Smooth muscle cell (in vitro differentiated cells): ENCODE results near the gene RAET1L. TPM values are rescaled to one million over a fixed set of nuclear protein-coding genes. Genes with fewer than 3 reads are reported as not detected.
"Not testable (repeated sequence)": the region's sequence is repeated elsewhere in the genome, so short reads cannot be mapped to it uniquely, and the experiment has no call there.

Experiments
- DNase-seq: peaks from one replicate; lab custom pipeline; 2025; ENCODE audit not compliant: unreplicated experiment; lab: John Stamatoyannopoulos, UW
- H2AFZ ChIP-seq: fragments of 200-600 bp; sonication (generic); 2 replicates; pipeline ENCODE4 v1.6.0; 2016; ENCODE audit warnings: antibody characterized with exemption, low read depth, mild to moderate bottlenecking
- H3F3A ChIP-seq: fragments of 200-600 bp; sonication (generic); 2 replicates; pipeline ENCODE4 v1.6.0; 2017; ENCODE audit warnings: antibody characterized with exemption, low read depth
- H3K27ac ChIP-seq: fragments of 200-600 bp; sonication (generic); 2 replicates; pipeline ENCODE4 v1.5.1; 2016; ENCODE audit warnings: low read depth, mild to moderate bottlenecking
- H3K27me3 ChIP-seq: fragments of 200-600 bp; sonication (generic); 2 replicates; pipeline ENCODE4 v1.6.1; 2016; ENCODE audit warnings: low read depth, mild to moderate bottlenecking
- H3K36me3 ChIP-seq: fragments of 200-600 bp; sonication (generic); 2 replicates; pipeline ENCODE4 v1.5.1; 2016; ENCODE audit warnings: low read depth
- H3K4me1 ChIP-seq: fragments of 200-600 bp; sonication (generic); 2 replicates; pipeline ENCODE4 v1.5.1; 2016; ENCODE audit warnings: low read depth
- H3K4me2 ChIP-seq: fragments of 200-600 bp; sonication (generic); 2 replicates; pipeline ENCODE4 v1.6.0; 2016; ENCODE audit warnings: mild to moderate bottlenecking
- H3K4me3 ChIP-seq: fragments of 200-600 bp; sonication (generic); 2 replicates; pipeline ENCODE4 v1.5.1; 2016; ENCODE audit warnings: mild to moderate bottlenecking
- H3K79me2 ChIP-seq: fragments of 200-600 bp; sonication (generic); 2 replicates; pipeline ENCODE4 v1.6.0; 2016; ENCODE audit warnings: low read depth, mild to moderate bottlenecking
- H3K9ac ChIP-seq: fragments of 200-600 bp; sonication (generic); 2 replicates; pipeline ENCODE4 v1.6.0; 2016; ENCODE audit warnings: low read depth
- H3K9me3 ChIP-seq: fragments of 200-600 bp; sonication (generic); replicated peaks from 2 replicates; pipeline ENCODE4 v1.5.1; 2016; ENCODE audit warnings: low read depth
- H4K20me1 ChIP-seq: fragments of 200-600 bp; sonication (generic); 2 replicates; pipeline ENCODE4 v1.6.0; 2016; ENCODE audit warnings: low read depth
- WGBS: methylation state at CpG from one replicate; pipeline ENCODE4 v1.1.7; 2016; ENCODE audit warnings: low lambda C conversion rate; 5-methylcytosine and 5-hydroxymethylcytosine counted together
- polyA plus RNA-seq: library from polyadenylated mRNA; unstranded; fragments of >200 nt; fragmentation: Nextera tagmentation; extraction: Ambion mirVana; gene quantifications from 2 replicates; pipeline ENCODE4 v1.2.1, GENCODE V29; 2016
- total RNA-seq: library from RNA; depleted of rRNA; stranded (reverse); fragments of >200 nt; gene quantifications from 2 replicates; pipeline ENCODE4 v1.2.3, GENCODE V29; 2014
- TF ChIP-seq, protein P1 (sequence below): fragments of 200-600 bp; sonication (generic); IDR thresholded peaks from 2 replicates; pipeline ENCODE4 v1.5.1; 2017; ENCODE audit warnings: borderline replicate concordance, mild to moderate bottlenecking, antibody characterized with exemption; ENCODE audit not compliant: insufficient read depth, poor library complexity, severe bottlenecking

Gene RAET1L
- total and polyA plus RNA-seq, 2 experiments from 2014 or later: 0.23 to 3.6 TPM

DNA sequence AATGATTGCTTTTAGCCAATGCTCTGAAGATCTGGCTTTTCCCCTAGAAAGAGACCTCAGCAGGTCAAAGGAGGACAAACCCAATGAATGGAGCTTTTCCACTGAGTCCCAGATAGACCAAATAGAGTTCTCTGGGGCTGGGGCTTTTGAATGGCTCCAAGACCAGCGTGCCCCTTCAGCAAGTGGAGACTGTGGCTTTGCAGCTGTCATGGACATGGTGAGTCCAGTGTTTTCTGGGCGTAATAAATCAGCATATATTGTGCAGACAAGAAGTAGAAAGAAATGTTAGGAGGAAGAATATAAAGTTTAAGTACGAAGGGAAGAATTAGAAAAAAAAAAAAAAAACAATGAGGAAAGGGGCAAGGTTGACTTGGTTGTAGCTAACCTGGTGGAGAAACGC, 33.5 kb downstream of the RAET1L start:
- no peak for DNase-seq
- Histone ChIP-seq H3K27me3 (peaks cover 100% of the 10 kb centered on the region), H3F3A (no peaks in the 10 kb centered on the region), H2AFZ (no peak overlapping the region), H3K36me3 (no peaks in the 10 kb centered on the region), H3K9me3 (no peaks in the 10 kb centered on the region), H3K4me3 (no peak overlapping the region), H3K9ac (no peak overlapping the region), H3K4me1 (peaks cover 11% of the 10 kb centered on the region), H3K27ac (no peak overlapping the region), H3K4me2 (no peak overlapping the region), H4K20me1 (no peaks in the 10 kb centered on the region), H3K79me2 (no peaks in the 10 kb centered on the region)
- TF ChIP-seq, protein P1, sequence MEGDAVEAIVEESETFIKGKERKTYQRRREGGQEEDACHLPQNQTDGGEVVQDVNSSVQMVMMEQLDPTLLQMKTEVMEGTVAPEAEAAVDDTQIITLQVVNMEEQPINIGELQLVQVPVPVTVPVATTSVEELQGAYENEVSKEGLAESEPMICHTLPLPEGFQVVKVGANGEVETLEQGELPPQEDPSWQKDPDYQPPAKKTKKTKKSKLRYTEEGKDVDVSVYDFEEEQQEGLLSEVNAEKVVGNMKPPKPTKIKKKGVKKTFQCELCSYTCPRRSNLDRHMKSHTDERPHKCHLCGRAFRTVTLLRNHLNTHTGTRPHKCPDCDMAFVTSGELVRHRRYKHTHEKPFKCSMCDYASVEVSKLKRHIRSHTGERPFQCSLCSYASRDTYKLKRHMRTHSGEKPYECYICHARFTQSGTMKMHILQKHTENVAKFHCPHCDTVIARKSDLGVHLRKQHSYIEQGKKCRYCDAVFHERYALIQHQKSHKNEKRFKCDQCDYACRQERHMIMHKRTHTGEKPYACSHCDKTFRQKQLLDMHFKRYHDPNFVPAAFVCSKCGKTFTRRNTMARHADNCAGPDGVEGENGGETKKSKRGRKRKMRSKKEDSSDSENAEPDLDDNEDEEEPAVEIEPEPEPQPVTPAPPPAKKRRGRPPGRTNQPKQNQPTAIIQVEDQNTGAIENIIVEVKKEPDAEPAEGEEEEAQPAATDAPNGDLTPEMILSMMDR: no peak
- WGBS: 50% methylated on average over 4 of the region's 4 CpGs

DNA sequence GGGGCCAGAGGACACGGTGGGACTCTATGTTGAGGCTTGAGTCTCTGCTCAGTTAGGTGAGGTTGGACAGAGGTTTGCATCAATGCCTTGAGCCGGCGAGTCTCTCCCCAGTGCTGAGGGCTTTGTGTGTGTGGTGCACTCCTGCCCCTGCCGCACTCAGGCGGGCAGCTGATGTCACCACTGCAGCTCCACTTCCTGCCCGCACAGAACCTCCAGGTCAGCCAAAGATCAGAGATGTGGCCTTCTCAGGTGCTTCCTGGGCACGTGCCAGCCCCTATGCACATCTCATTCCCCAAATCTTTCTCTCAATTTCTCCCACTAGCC, 33.9 kb downstream of the RAET1L start:
- not testable (repeated sequence) for H3K27ac ChIP-seq, H3F3A ChIP-seq, H3K9me3 ChIP-seq, H4K20me1 ChIP-seq, H2AFZ ChIP-seq, H3K4me3 ChIP-seq, H3K9ac ChIP-seq, H3K36me3 ChIP-seq, DNase-seq, H3K79me2 ChIP-seq
- Histone ChIP-seq H3K27me3 (peaks cover 100% of the 10 kb centered on the region), H3K4me1 (peaks cover 11% of the 10 kb centered on the region), H3K4me2 (peak overlapping the region; percentile 78)
- WGBS: 8% methylated on average over 7 of the region's 7 CpGs

GRCh38 chr6:149990661-149991471, 34.5 kb downstream of the RAET1L start:
- Histone ChIP-seq H4K20me1 (no peaks in the 10 kb centered on the region), H3K4me3 (peak overlapping the region; percentile 20), H3K79me2 (no peaks in the 10 kb centered on the region), H3K4me2 (peak overlapping the region; percentile 78), H3K9ac (no peak overlapping the region), H2AFZ (no peak overlapping the region), H3K4me1 (peaks cover 11% of the 10 kb centered on the region), H3F3A (no peaks in the 10 kb centered on the region), H3K9me3 (no peaks in the 10 kb centered on the region), H3K36me3 (no peaks in the 10 kb centered on the region), H3K27ac (no peak overlapping the region), H3K27me3 (peaks cover 100% of the 10 kb centered on the region)
- TF ChIP-seq, protein P1: no peak
- DNase-seq: no peak
- 4% methylated on average over 48 of the region's 49 CpGs for WGBS

GRCh38 chr6:149990212-149990660, 35.1 kb downstream of the RAET1L start:
- H2AFZ ChIP-seq: no peak overlapping the region
- WGBS: 4% methylated on average over 32 of the region's 32 CpGs
- no peaks in the 10 kb centered on the region for H3F3A ChIP-seq
- no peaks in the 10 kb centered on the region for H4K20me1 ChIP-seq
- DNase-seq: no peak
- H3K4me1 ChIP-seq: peaks cover 11% of the 10 kb centered on the region
- H3K4me2 ChIP-seq: peak overlapping the region; percentile 78
- no peak overlapping the region for H3K27ac ChIP-seq
- H3K36me3 ChIP-seq: no peaks in the 10 kb centered on the region
- H3K9ac ChIP-seq: no peak overlapping the region
- no peaks in the 10 kb centered on the region for H3K9me3 ChIP-seq
- H3K4me3 ChIP-seq: peak overlapping the region; percentile 20
- TF ChIP-seq, protein P1: no peak
- no peaks in the 10 kb centered on the region for H3K79me2 ChIP-seq
- H3K27me3 ChIP-seq: peaks cover 100% of the 10 kb centered on the region
